AG08395 (cell line): ENCODE data around the gene ASXL2.
"Not testable (repeated sequence)": the region's sequence is repeated elsewhere in the genome, so short reads cannot be mapped to it uniquely, and the experiment has no call there.

Experiments
- DNase-seq: peaks from one replicate; pipeline ENCODE4 v3.0.0; 2012; ENCODE audit warnings: mixed read lengths, low spot score

The ASXL2 gene

DNA sequence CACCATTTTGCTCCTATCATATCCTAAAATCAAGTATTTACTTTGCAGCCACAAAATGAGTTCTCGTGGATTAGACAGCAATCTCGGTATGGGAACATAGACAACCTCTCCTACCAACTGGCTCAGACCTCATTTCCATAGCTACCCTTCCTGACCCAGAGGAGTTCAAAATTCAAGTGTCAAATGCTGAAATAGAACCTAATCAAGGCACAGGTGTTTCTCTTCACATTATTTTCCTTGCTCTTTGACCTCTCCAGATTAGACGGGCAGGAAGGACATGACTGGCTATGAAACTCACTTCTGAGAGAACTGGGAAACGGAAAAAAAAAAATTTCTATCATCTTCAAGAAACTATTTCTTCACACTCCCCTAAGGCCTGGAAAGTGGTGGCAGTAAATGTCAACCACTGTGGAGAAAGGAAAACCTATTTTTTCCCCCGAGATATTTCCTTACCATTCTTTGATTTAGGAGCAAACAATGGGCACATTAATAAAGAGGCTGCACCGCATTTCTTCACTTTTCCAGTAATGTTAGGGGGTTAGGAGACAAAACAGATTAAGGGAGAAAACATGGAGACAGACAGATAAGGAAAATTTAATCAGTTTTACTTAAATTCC lies 141.3 kb downstream of the ASXL2 start:
- DNase-seq, result no peak

DNA sequence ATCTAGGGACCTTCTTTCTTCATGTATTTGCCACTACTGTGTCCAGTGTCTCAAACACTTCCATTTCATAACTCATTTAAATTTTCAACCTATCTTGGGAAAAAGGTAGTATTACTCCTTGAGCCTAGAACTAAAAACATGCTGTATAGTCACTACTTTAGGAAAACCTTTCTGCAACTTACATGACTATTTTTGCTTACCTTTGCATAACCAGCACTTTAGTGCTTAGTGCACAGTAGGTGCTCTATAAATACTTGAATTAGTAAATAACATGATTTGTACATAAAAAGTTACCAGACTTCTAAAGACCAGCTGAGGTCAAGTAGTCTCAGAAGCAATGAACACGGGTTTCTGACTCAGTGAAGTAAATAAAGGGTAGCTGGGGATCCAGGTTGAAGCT lies 142.5 kb downstream of the ASXL2 start:
- no peak for DNase-seq

DNA sequence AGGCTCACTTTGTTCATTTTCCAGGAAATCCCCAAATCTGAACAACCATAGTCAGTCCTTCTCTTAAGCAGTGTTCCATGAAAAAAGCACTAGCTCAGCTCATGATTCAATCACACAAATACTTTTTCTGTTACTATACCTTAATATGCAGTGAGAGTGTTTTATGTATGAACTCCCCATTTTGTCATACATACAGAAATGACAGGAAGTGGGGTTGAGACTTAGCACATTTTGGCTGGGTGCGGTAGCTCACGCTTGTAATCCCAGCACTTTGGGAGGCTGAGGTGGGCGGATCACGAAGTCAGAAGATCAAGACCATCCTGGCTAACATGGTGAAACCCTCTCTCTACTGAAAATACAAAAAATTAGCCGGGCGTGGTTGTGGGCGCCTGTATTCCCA lies 149.7 kb downstream of the ASXL2 start:
- no peak for DNase-seq

- no peak for DNase-seq
Observed at GRCh38 chr2:25726522-25726921, 151.8 kb downstream of the ASXL2 start.

GRCh38 chr2:25725877-25726276 lies 152.4 kb downstream of the ASXL2 start:
- DNase-seq, result no peak

DNA sequence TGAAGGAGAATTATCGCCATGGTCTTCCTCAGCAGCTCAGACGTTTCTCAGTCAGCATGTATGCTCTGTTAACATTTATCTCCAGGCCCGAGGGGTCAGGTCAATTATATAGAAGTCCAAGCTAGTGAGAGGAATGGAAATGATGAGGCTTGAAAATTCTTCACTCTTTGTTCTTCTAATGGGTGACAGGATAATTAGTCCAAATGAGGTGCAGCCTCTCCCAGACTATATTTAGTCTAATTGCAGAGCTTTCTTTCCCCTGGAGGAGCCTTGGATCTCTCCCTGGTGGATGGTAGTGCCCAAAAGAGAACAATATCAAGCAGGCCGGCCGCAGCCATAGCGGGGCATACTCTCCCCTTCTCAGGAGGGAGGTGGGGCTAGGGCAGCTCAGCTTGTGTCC lies 153.5 kb downstream of the ASXL2 start:
- DNase-seq, result no peak

DNA sequence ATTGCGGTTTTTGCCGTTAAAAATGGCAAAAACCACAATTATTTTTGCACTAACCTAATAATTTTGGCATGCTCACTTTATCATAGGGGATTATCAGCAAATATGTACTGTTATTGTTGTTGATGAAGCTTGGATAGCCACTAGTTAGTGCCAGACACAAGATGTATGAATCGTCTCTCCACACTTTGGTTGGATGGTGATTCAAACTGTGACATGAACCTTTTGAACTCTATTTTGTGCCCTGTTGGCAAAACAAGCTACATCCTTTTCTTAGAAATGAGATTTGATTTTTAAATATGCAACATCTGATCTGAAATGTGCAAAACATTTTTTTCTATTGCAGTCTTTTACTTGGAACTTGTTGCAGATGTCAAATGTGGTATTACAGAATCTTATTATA lies 156.1 kb downstream of the ASXL2 start:
- DNase-seq, result no peak

- DNase-seq, result no peak
Observed at GRCh38 chr2:25720575-25720974, 157.7 kb downstream of the ASXL2 start.

GRCh38 chr2:25714740-25715139 lies 163.5 kb downstream of the ASXL2 start:
- peak; percentile 46 for DNase-seq

- no peak for DNase-seq
Observed at GRCh38 chr2:25712455-25712854, 165.8 kb downstream of the ASXL2 start.

GRCh38 chr2:25711675-25712354 lies 166.5 kb downstream of the ASXL2 start:
- no peak for DNase-seq

DNA sequence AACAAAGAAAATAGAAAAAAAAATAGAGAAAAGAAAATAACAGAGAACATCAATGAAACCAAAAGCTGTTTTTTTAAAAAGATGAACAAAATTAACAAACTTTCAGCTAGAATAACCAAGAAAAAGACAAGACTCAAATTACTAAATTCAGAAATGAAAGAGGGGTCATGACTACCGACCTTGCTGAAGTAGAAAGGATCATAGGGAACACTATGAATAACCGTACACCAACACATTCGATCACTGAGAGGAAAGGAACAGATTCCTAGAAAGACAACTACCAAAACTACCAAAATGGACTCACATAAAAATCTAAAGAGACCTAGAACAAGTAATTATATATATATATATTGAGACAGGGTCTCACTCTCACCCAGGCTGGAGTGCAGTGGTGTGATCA lies 167.5 kb downstream of the ASXL2 start:
- DNase-seq, result no peak

- no peak for DNase-seq
Observed at GRCh38 chr2:25709349-25709748, 168.9 kb downstream of the ASXL2 start.

DNA sequence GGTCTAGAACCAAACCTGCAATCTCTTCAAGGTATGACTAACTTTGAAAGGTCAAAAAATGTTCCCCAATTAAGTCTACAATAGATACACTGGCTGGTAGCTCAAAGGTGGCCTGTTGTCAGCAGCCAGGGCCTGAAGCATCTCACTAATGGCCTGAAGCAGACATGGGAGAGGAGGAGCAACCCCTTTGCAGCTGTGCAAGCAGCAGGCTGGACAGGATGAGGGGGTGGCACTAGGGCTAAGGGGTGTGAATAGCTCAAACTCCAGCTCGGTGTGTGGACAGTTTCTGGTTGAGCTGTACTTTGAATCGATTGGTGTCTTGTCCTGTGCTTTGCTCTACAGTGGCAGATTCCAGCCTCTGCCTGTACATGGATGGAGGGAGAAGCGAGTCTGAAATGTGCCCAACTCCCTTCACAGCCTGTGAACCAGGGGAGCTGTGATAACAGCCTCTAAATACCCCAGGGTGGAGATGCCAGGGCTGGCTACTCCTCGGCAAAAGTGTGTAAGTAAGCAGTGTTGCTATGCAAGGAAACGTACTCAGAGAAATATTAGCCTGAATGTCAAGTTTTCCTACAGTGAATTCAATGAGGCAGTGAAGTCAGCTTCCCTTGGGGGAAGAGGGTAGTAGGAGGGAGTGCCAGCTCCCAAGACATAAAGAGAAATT lies 170.2 kb downstream of the ASXL2 start:
- DNase-seq, result no peak

GRCh38 chr2:25705575-25705974 lies 172.7 kb downstream of the ASXL2 start:
- DNase-seq, result not testable (repeated sequence)

GRCh38 chr2:25701801-25702200 lies 176.5 kb downstream of the ASXL2 start:
- DNase-seq, result no peak

GRCh38 chr2:25700221-25700660 lies 178.0 kb downstream of the ASXL2 start:
- DNase-seq, result peak; percentile 42

- DNase-seq, result no peak
Observed at GRCh38 chr2:25699216-25699615, 179.1 kb downstream of the ASXL2 start.

DNA sequence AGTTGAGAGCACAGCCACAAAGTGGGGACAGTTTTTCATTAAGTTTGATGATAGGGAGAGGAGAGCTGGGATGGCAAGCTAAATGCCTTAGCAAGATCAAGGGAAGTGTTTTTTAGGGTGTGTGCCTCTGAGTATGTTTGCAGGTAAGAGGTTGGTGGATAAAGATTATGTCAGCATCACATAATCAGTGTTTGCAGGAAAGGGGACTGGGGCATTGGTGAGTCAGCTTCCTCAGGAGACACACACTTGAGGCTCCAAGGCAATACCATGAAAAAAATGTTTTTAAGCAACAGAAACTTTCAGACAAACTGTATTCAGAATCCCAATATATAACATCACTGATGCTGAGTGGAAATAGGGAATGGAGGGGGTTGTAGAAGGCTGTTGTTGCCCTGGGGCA lies 179.5 kb downstream of the ASXL2 start:
- no peak for DNase-seq

DNA sequence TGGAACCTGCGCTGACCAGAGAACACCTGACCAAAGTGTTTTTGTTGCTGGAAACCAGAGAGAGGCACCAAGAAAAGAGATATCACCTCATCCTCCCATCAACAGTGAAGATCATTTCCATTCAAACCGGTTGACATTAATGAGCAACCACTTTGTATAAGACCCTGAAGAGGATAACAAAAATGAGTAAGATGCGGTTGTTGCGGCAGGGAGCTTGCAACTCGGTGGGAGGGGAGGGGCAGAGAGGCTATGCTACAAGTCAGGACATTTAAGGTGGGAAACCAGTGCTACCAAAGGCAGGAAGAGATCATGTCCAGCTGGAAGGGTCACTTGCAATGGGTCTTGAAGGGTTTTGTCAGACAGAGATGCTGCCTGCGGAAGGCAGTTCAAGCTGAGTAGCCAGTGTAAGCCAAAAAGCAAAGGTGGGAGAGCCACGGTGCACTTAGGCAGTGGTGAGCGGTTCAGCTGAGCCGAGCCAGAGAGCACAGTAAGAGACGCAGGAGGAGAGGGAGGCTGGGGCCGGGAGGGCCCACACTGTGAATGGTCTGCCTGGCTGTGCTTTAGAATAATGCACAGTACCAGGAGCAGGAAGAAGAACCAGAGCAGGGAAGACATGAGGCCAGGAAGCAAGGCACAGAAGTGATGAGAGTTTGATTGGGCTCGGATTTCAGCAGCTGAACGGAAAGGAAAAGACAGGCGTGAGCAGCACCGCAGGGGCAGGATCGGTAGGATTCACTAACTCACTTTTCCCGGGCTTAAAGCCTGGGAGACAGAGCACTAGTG lies 180.5 kb downstream of the ASXL2 start:
- no peak for DNase-seq

DNA sequence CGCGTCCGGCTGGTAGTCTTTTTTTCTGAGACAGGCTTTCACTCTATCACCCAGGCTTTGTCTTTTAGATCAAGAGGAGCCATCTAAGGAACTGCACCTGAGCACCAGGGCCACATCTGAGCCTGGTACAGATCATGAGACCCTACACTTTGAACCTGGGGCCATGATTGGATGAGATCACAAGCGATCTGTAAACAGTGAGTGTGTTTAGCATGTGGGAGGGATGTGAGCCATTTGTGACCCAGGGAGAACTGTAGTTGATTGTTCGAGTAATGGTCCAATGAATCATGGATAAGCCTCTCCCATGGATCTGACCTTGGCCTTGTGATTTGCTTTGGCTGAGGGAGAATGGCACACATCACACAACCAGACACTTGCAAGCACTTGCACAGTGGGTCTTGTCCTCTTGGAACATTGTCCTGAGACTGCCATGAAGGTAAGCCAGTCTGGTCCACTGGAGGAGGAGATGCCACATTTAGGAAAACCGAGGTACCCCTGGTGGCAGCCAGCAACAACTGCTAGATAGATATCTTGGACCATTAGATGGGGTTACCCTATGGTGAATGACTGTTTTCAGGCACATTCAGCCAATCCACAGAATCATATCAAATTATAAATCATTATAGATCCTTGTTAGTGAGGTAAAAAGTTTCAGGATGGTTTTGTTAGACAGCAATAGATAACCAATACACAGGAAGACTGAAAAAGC lies 185.4 kb downstream of the ASXL2 start:
- DNase-seq, result no peak

DNA sequence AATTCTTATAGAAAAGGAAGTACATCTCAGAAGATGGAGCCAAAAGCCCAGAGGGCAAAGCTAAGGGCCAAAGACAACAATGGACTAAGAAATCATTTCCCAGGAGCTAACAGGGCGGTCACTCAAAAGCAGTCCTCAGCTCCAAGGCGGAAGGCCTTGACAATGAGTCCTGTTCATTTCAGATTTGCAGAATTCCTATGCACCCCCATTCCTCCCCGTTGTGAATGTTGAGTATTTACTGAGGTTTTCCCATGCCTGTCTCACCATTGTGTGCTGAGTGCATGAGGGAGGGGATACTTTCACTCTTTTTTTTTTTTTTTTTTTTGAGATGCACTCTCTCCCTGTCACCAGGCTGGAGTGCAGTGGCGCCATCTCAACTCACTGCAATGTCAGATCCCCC lies 186.1 kb downstream of the ASXL2 start:
- DNase-seq, result no peak
